H1 (cell line): ENCODE measurements around the gene COLQ. TPM values are rescaled to one million over a fixed set of nuclear protein-coding genes. Genes with fewer than 3 reads are reported as not detected.

ENCODE experiments used
- CTCF ChIA-PET: fragments of 300-600 bp; sonication (Branson Sonifier 250); formaldehyde crosslinking; loops from one replicate; lab custom pipeline; 2021; ENCODE audit not compliant: partially characterized antibody; lab: Charles Lee
- POLR2A ChIA-PET: fragments of 300-600 bp; sonication (Branson Sonifier 250); formaldehyde crosslinking; loops from one replicate; lab custom pipeline; 2021; ENCODE audit warnings: inconsistent platforms; ENCODE audit not compliant: partially characterized antibody; lab: Charles Lee
- DNase-seq, 2 experiments: peaks; one replicate each; pipeline versions ENCODE4 v3.0.0 to v3.0.0-alpha.2; 2010 to 2022; ENCODE audit warnings: low spot score in 2 of 2, low read depth in 1 of 2, mixed read lengths in 1 of 2
- FAIRE-seq: peaks from 2 replicates; lab custom pipeline; 2011; peaks lifted over from hg19 to GRCh38; lab: Jason Lieb, UNC
- H2AFZ ChIP-seq: 2 replicates; pipeline ENCODE4 v1.8.1; 2012; ENCODE audit warnings: low read length, inconsistent platforms
- H2AK5ac ChIP-seq: 2 replicates; pipeline ENCODE4 v1.6.1; 2013; ENCODE audit warnings: low read depth, low read length
- H2BK120ac ChIP-seq: replicated peaks from 2 replicates; pipeline ENCODE3; 2013; ENCODE audit warnings: low read depth, low read length, inconsistent platforms
- H2BK12ac ChIP-seq: 2 replicates; pipeline ENCODE4 v1.6.1; 2013; ENCODE audit warnings: low read depth, low read length
- H2BK15ac ChIP-seq: 2 replicates; pipeline ENCODE4 v1.6.1; 2013; ENCODE audit warnings: low read length
- H2BK20ac ChIP-seq: 2 replicates; pipeline ENCODE4 v1.6.1; 2013; ENCODE audit warnings: low read length
- H2BK5ac ChIP-seq: 2 replicates; pipeline ENCODE4 v1.6.1; 2013; ENCODE audit warnings: low read depth, low read length
- H3K14ac ChIP-seq: 2 replicates; pipeline ENCODE4 v1.6.1; 2013; ENCODE audit warnings: inconsistent platforms; ENCODE audit not compliant: insufficient read length
- H3K18ac ChIP-seq: 2 replicates; pipeline ENCODE4 v1.6.1; 2013; ENCODE audit warnings: low read length; ENCODE audit errors: extremely low read depth
- H3K23ac ChIP-seq: 2 replicates; pipeline ENCODE4 v1.6.1; 2013; ENCODE audit warnings: inconsistent platforms; ENCODE audit not compliant: insufficient read length
- H3K23me2 ChIP-seq: 2 replicates; pipeline ENCODE4 v1.6.1; 2013; ENCODE audit warnings: low read depth, low read length
- H3K27ac ChIP-seq: 2 replicates; pipeline ENCODE4 v1.6.1; 2011; ENCODE audit warnings: low read depth, low read length, inconsistent platforms
- H3K27me3 ChIP-seq, 4 experiments: replicated peaks in 1 of 4; 1 replicate in 1 of 4; 2 replicates in 3 of 4; pipeline versions ENCODE4 v1.6.1 to v1.8.1; 2011 to 2013; ENCODE audit warnings: low read length in 3 of 4, mild to moderate bottlenecking in 3 of 4, inconsistent platforms in 2 of 4, mixed read lengths in 2 of 4, moderate library complexity in 1 of 4; ENCODE audit not compliant: control insufficient read depth in 3 of 4, insufficient read depth in 3 of 4; ENCODE audit errors: extremely low read depth in 1 of 4
- H3K36me3 ChIP-seq, 4 experiments: 2 replicates each; pipeline versions ENCODE4 v1.6.1 to v1.8.1; 2011 to 2013; ENCODE audit warnings: mild to moderate bottlenecking in 4 of 4, low read length in 3 of 4, moderate library complexity in 2 of 4, control low read depth in 1 of 4, inconsistent platforms in 1 of 4; ENCODE audit not compliant: insufficient read depth in 4 of 4, control insufficient read depth in 2 of 4
- H3K4ac ChIP-seq: replicated peaks from 2 replicates; pipeline ENCODE3; 2013; ENCODE audit warnings: low read length, low read depth, mixed read lengths, inconsistent platforms; ENCODE audit not compliant: insufficient read length
- H3K4me1 ChIP-seq, 4 experiments: replicated peaks in 1 of 4; 1 replicate in 1 of 4; 2 replicates in 3 of 4; pipeline versions ENCODE4 v1.6.1 to v1.8.1; 2011 to 2013; ENCODE audit warnings: low read length in 3 of 4, inconsistent platforms in 2 of 4, mixed read lengths in 1 of 4; ENCODE audit not compliant: insufficient read depth in 4 of 4, control insufficient read depth in 3 of 4
- H3K4me2 ChIP-seq, 2 experiments: 2 replicates each; pipeline versions ENCODE4 v1.6.1 to v1.8.1; 2011 to 2013; ENCODE audit warnings: low read depth in 2 of 2, low read length in 2 of 2, control low read depth in 1 of 2, inconsistent platforms in 1 of 2, mild to moderate bottlenecking in 1 of 2; ENCODE audit not compliant: insufficient read depth in 1 of 2
- H3K4me3 ChIP-seq, 4 experiments: fragments of 200-600, 300-600 bp in 1 of 4; sonication (generic), shearing (Covaris generic), sonication (Bioruptor Twin) in 1 of 4; 2 replicates each; pipeline versions ENCODE4 v1.5.1 to v1.8.1; 2011 to 2016; ENCODE audit warnings: low read length in 4 of 4, low read depth in 3 of 4, control low read depth in 2 of 4, inconsistent platforms in 2 of 4, mild to moderate bottlenecking in 2 of 4, mixed read lengths in 1 of 4, moderate library complexity in 1 of 4; ENCODE audit not compliant: insufficient read depth in 2 of 4; ENCODE audit errors: extremely low read depth in 1 of 4
- H3K56ac ChIP-seq: replicated peaks from 2 replicates; pipeline ENCODE3; 2013; ENCODE audit warnings: low read depth, mild to moderate bottlenecking, mixed read lengths, low read length, inconsistent platforms; ENCODE audit not compliant: insufficient read length
- H3K79me1 ChIP-seq: 2 replicates; pipeline ENCODE4 v1.6.1; 2013; ENCODE audit warnings: low read depth, low read length, control low read depth
- H3K79me2 ChIP-seq, 2 experiments: 2 replicates each; pipeline versions ENCODE4 v1.6.1 to v1.8.1; 2012 to 2013; ENCODE audit warnings: low read length in 2 of 2, mild to moderate bottlenecking in 2 of 2, inconsistent platforms in 1 of 2; ENCODE audit not compliant: insufficient read depth in 2 of 2, control insufficient read depth in 1 of 2
- H3K9ac ChIP-seq, 4 experiments: replicated peaks in 1 of 4; 1 replicate in 1 of 4; 2 replicates in 3 of 4; pipeline versions ENCODE4 v1.6.1 to v1.8.1; 2011 to 2013; ENCODE audit warnings: low read depth in 3 of 4, low read length in 3 of 4, control low read depth in 2 of 4, mild to moderate bottlenecking in 2 of 4, moderate library complexity in 2 of 4, inconsistent platforms in 1 of 4; ENCODE audit errors: extremely low read depth in 1 of 4
- H3K9me3 ChIP-seq, 2 experiments: 2 replicates each; pipeline versions ENCODE4 v1.6.1 to v1.8.1; 2012 to 2013; ENCODE audit warnings: mild to moderate bottlenecking in 2 of 2, moderate library complexity in 2 of 2, control low read depth in 1 of 2, inconsistent platforms in 1 of 2, low read depth in 1 of 2, low read length in 1 of 2, mixed read lengths in 1 of 2; ENCODE audit not compliant: insufficient read depth in 2 of 2
- H4K20me1 ChIP-seq, 2 experiments: replicated peaks in 1 of 2; 2 replicates each; pipeline versions ENCODE3 to v1.8.1; 2011 to 2013; ENCODE audit warnings: inconsistent platforms in 2 of 2, low read length in 2 of 2, mild to moderate bottlenecking in 1 of 2; ENCODE audit not compliant: insufficient read depth in 2 of 2, control insufficient read depth in 1 of 2
- H4K5ac ChIP-seq: 2 replicates; pipeline ENCODE4 v1.6.1; 2013; ENCODE audit warnings: low read length, low read depth, mixed read lengths, inconsistent platforms; ENCODE audit not compliant: insufficient read length
- H4K8ac ChIP-seq: 2 replicates; pipeline ENCODE4 v1.8.0; 2013; ENCODE audit warnings: mild to moderate bottlenecking, moderate library complexity, low read length, inconsistent platforms; ENCODE audit not compliant: insufficient read depth; ENCODE audit errors: extremely low read depth
- H4K91ac ChIP-seq: replicated peaks from 2 replicates; pipeline ENCODE3; 2013; ENCODE audit warnings: low read length, mixed read lengths, inconsistent platforms; ENCODE audit not compliant: insufficient read length
- CBX5 ChIP-seq: fragments of 300-800, 300-1000 bp; sonication (generic); IDR thresholded peaks from 2 replicates; pipeline ENCODE4 v1.7.1; 2016; ENCODE audit warnings: antibody characterized with exemption, low read length, low read depth
- CTCF ChIP-seq, 3 experiments: IDR thresholded peaks; 1 replicate in 2 of 3; 2 replicates in 1 of 3; pipeline versions ENCODE4 v1.5.1 to v1.6.1; 2011; ENCODE audit warnings: low read length in 3 of 3, mild to moderate bottlenecking in 3 of 3, inconsistent platforms in 2 of 3, low read depth in 1 of 3, moderate library complexity in 1 of 3; ENCODE audit not compliant: insufficient read depth in 1 of 3; ENCODE audit errors: control extremely low read depth in 1 of 3
- RAD21 ChIP-seq, 2 experiments: IDR thresholded peaks in 1 of 2; conservative IDR thresholded peaks in 1 of 2; 2 replicates each; pipeline ENCODE4 v1.6.1; 2011; ENCODE audit warnings: low read depth in 2 of 2, low read length in 2 of 2, improper control_type of control experiment in 1 of 2, inconsistent platforms in 1 of 2, mild to moderate bottlenecking in 1 of 2, moderate library complexity in 1 of 2
- RNF2 ChIP-seq: fragments of 200-900, 300-1000 bp; sonication (generic); IDR thresholded peaks from 2 replicates; pipeline ENCODE4 v1.7.1; 2016; ENCODE audit warnings: borderline replicate concordance, low read depth, mild to moderate bottlenecking, antibody characterized with exemption, low read length; ENCODE audit not compliant: poor library complexity, severe bottlenecking; ENCODE audit errors: missing control alignments
- SP2 ChIP-seq: IDR thresholded peaks from 2 replicates; pipeline ENCODE4 v1.6.1; 2012; ENCODE audit warnings: mild to moderate bottlenecking, low read length, inconsistent platforms
- WGBS, 2 experiments: shearing (Covaris generic) in 1 of 2; methylation state at CpG; one replicate each; pipeline versions ENCODE4 v1.1.6 to v1.1.7; 2013 to 2015; ENCODE audit warnings: low lambda C conversion rate in 2 of 2, mixed read lengths in 2 of 2, inconsistent platforms in 1 of 2, low coverage in 1 of 2, missing lambda C conversion rate in 1 of 2; ENCODE audit not compliant: insufficient replicate concordance in 2 of 2, insufficient coverage in 1 of 2, insufficient read length in 1 of 2; ENCODE audit errors: extremely low coverage in 1 of 2, missing lambda C conversion rate in 1 of 2; 5-methylcytosine and 5-hydroxymethylcytosine counted together
- polyA plus RNA-seq, 7 experiments: library from polyadenylated mRNA; depleted of rRNA in 3 of 7; stranded (reverse) in 5 of 7; unstranded in 2 of 7; fragments of >200 nt in 5 of 7; fragments of 200-250 nt in 2 of 7; gene quantifications; 1 replicate in 5 of 7; 2 replicates in 1 of 7; 4 replicates in 1 of 7; pipeline versions ENCODE4 v1.2.1 to v1.2.3, GENCODE V29; 2011 to 2013; ENCODE audit warnings: missing spikeins in 2 of 7, mixed read lengths in 2 of 7
- total RNA-seq: library from RNA; stranded (reverse); fragmentation: NEBNext Ultra II Directional; extraction: Animal tissue kit (Norgen Biotek cat#: 25700); gene quantifications from 2 replicates; pipeline ENCODE4 v1.2.1, GENCODE V29; 2021

COLQ gene
- total and polyA plus RNA-seq, 2 of the 8 experiments (the other 6 are each of a cell fraction or from before 2014, with no cell fraction given), result 1.5 to 1.9 TPM

DNA sequence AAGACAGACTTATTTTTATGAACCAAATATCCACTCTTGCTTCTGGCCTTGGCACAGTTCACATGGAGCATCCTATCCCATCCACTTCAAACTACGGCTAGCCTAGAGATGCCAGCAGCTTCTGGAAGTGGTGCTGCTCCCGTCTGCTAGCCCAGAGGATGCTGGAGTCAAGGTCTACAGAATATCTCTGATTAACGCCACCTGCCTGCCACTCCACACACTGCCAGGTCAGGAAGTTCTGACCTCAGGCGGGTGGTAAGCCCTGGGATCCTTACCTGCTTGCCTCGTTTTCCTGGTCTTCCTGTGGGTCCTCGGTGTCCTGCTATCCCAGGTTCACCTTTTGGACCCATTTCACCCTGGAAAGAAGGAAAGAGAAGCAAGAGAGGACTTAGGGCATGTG is 51.2 kb downstream of the COLQ start:
- DNase-seq (peak; percentile 13 to 53), FAIRE-seq (peak; percentile 87)
- H3K9me3 ChIP-seq, result no peaks in the 10 kb centered on the region
- H4K8ac ChIP-seq, result no peak overlapping the region
- H2BK20ac ChIP-seq, result no peak overlapping the region
- H2BK12ac ChIP-seq, result no peak overlapping the region
- H3K18ac ChIP-seq, result no peak overlapping the region
- H3K56ac ChIP-seq, result no peak overlapping the region
- no peak overlapping the region for H3K23ac ChIP-seq
- no peaks in the 10 kb centered on the region for H3K36me3 ChIP-seq
- H2AFZ ChIP-seq, result peak overlapping the region; percentile 72; the same call in 1 of the 2 replicates
- H3K4ac ChIP-seq, result no peak overlapping the region
- H3K4me2 ChIP-seq, result no peak overlapping the region
- H4K20me1 ChIP-seq, result no peaks in the 10 kb centered on the region
- no peak overlapping the region for H3K4me3 ChIP-seq
- H4K5ac ChIP-seq, result no peak overlapping the region
- H3K9ac ChIP-seq, result no peak overlapping the region
- no peak overlapping the region for H4K91ac ChIP-seq
- CTCF ChIA-PET, result interaction anchor here (0.6 to 3.1 kb wide), 15 partner anchors 9 to 195 kb away, joined by 3 to 15 read pairs (median 4); no protein-coding TSS in a partner anchor
- H3K4me1 ChIP-seq, result peaks cover 0 to 2% (median 0%) of the 10 kb centered on the region in 4 experiments; a peak in 1 of 7 replicates
- H3K27ac ChIP-seq, result no peak overlapping the region
- TF ChIP-seq CTCF (IDR thresholded peaks at IDR 0.05; ENCODE audit: control extremely low read depth in 1 of 3, insufficient read depth in 1 of 3, low read depth in 1 of 3, low read length in 3 of 3) (peak; percentile 52 to 84 (median 75)), RAD21 (IDR thresholded peaks at IDR 0.05 in 1 of 2, conservative IDR thresholded peaks at IDR 0.05 in 1 of 2; ENCODE audit: low read depth in 2 of 2, low read length in 2 of 2) (peak; percentile 42 to 48), RNF2 (no peak), CBX5 (no peak), SP2 (no peak)
- TF ChIP-seq, all 59 proteins: peak for 2
- Histone ChIP-seq H3K27me3 (no peaks in the 10 kb centered on the region), H2BK120ac (no peak overlapping the region), H2BK15ac (no peak overlapping the region), H2AK5ac (no peak overlapping the region), H2BK5ac (no peak overlapping the region), H3K23me2 (no peaks in the 10 kb centered on the region; the same call in 1 of the 2 replicates), H3K79me1 (no peaks in the 10 kb centered on the region), H3K14ac (no peak overlapping the region), H3K79me2 (no peaks in the 10 kb centered on the region)
- POLR2A ChIA-PET, result no interaction called here
- 65% methylated on average over 6 of the region's 6 CpGs; no CpG with 5 or more reads in 1 of the 2 experiments for WGBS, 2 experiments
